Measurements from ENCODE around the gene MBNL3.

MBNL3 gene

DNA sequence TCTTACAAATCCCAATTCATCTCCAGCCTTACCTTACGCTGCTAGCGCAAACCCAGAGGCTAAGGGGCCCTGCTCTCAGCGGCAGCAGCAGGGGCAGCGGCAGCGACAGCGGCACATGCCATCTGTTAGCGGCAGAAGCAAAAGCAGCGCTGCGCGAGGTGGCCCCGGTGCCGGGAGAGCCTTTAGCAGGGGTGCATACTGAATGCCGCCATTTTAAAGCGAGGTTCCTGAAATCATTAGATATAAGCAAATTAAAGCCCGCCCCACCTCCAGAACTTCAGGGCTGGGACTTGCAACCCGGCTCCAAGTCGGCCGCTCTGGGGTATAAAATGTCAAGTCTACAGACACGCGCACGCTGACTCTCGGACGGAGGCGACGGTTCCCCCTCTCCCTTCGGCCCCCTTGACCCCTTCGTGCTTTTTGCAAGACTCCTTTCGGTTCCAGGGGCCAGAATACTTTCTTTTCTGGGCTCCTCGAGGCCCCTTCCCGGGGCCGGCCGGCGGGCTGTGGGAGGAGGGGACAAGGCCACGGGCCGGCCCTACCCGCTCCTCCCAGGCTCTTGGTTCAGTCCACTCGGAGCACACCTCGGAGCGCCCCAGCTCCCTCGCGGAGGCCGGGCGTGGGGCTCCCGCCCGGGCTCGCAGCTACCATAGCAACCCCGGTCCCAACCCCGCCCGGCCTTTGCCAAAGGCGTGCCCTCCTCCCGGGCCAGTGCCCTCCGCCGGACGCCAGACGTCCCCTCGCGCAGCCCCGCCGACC lies at the start of gene MBNL3:
Gene MBNL3, minus strand, starts transcription at position 220 of the 759 bp plus-strand sequence. CDS start 49,427 bp downstream, outside the sequence.
- H3K4me3 ChIP-seq (ENCODE audit: low read depth, low read length), result peak within 1 kb of the TSS; percentile 45

GRCh38 chrX:132533409-132533808 lies 44.6 kb upstream of the MBNL3 start:
- no peak overlapping the region for H3K4me3 ChIP-seq (ENCODE audit: low read depth, low read length)

- H3K4me3 ChIP-seq (ENCODE audit: low read depth, low read length), result no peak overlapping the region
Measured at GRCh38 chrX:132532913-132533312, 44.1 kb upstream of the MBNL3 start.

- H3K4me3 ChIP-seq (ENCODE audit: low read depth, low read length), result no peak overlapping the region
Measured at GRCh38 chrX:132532097-132532496, 43.3 kb upstream of the MBNL3 start.

GRCh38 chrX:132520792-132521191 lies 32.0 kb upstream of the MBNL3 start:
- no peak overlapping the region for H3K4me3 ChIP-seq (ENCODE audit: low read depth, low read length)

DNA sequence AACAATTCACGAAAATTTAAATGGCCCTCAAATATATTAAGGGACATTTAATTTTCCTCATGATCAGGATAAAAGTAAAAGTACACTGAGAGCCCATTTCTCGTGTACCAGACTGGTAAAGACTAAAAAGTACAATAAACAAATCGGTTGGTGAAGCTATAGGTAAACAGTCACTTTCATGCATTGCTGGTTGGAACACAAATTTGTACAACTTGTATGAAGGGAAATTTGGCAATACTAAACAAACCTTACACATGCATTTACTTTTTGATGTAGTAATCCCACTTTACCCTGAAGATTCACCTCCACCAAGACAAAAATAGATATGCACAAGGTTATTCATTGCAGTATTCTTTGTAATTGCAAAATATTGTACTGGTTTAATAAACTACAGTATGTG lies 31.4 kb upstream of the MBNL3 start:
- no peak overlapping the region for H3K4me3 ChIP-seq (ENCODE audit: low read depth, low read length)

- H3K4me3 ChIP-seq (ENCODE audit: low read depth, low read length), result no peak overlapping the region
Measured at GRCh38 chrX:132518401-132518800, 29.6 kb upstream of the MBNL3 start.

DNA sequence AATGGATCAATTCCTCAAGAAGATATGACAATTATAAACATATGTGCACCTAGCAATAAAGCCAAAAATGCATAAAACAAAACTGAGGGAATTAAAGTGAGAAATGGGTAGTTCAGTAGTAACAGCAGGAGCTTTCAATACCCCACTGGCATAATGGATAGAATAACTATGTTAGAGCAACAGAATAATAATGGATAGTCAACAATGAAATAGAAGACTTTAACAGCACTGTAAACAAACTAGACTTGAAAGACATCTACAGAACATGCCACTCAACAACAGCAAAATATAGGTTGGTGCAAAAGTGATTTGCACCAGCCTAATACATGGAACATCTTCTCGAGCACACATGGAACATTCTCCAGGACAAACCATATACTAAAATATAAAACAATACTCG lies 20.0 kb upstream of the MBNL3 start:
- H3K4me3 ChIP-seq (ENCODE audit: low read depth, low read length), result no peak overlapping the region

- H3K4me3 ChIP-seq (ENCODE audit: low read depth, low read length), result no peak overlapping the region
Measured at GRCh38 chrX:132505116-132505515, 16.3 kb upstream of the MBNL3 start.

- no peak overlapping the region for H3K4me3 ChIP-seq (ENCODE audit: low read depth, low read length)
Measured at GRCh38 chrX:132504417-132504816, 15.6 kb upstream of the MBNL3 start.

DNA sequence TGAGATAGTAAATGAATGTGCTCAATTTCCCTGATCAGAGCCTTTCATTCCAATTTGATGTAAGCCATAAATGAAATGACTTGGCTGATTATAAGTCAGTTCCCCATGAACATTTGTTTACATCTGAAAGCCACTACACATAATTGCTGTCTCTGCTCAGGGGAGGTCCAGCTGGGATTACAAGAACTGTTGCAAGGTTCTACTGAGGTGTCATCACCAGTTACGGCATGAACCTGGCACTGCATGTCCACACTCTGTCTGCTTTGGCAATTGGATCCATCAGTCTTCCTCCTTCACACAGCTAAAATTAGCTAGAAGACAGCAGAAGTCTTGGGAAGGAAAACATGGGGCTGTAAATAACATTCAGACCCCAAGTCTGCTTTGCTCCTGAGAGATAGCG lies 12.8 kb upstream of the MBNL3 start:
- H3K4me3 ChIP-seq (ENCODE audit: low read depth, low read length), result no peak overlapping the region

DNA sequence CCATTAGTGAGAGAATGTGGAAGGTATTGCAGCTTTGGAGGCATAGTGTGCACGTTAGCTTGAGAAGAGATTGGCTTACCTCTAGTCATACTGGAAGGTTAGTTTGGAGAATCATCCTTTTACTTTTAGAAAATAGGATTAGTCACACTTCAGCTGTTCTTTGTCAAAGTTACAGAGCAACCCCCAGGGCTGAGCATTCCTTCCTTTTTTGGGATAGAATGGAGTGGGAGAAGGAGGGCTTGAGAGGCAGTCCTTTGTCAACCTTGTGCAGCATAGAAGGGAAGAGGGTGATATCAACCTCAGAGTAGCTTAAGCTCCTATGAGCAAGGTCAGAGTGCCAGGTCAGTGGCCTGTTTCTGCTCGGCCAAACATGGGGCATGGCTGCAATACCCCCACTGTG lies 8.6 kb upstream of the MBNL3 start:
- H3K4me3 ChIP-seq (ENCODE audit: low read depth, low read length), result no peak overlapping the region

GRCh38 chrX:132493095-132493494 lies 4.3 kb upstream of the MBNL3 start:
- H3K4me3 ChIP-seq (ENCODE audit: low read depth, low read length), result no peak overlapping the region

DNA sequence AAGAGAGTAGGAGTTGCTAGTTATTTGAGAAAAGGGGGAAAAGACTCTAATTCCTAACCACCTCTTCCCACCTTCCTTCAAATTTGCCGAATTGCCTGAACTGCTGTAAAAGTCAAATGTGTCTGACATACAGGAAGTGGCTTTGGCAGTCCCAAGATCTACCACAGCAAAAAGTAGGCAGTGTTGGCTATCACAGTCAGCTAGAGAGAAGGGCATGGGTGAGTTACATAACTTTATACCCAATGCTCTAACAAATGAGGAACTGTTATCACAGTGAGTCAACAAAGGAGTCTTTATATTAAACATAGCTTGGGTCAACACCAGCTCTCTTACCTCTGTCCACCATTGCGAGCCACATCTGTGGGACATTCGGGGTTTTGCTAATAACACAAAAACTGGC lies 2.4 kb upstream of the MBNL3 start:
- H3K4me3 ChIP-seq (ENCODE audit: low read depth, low read length), result no peak overlapping the region

DNA sequence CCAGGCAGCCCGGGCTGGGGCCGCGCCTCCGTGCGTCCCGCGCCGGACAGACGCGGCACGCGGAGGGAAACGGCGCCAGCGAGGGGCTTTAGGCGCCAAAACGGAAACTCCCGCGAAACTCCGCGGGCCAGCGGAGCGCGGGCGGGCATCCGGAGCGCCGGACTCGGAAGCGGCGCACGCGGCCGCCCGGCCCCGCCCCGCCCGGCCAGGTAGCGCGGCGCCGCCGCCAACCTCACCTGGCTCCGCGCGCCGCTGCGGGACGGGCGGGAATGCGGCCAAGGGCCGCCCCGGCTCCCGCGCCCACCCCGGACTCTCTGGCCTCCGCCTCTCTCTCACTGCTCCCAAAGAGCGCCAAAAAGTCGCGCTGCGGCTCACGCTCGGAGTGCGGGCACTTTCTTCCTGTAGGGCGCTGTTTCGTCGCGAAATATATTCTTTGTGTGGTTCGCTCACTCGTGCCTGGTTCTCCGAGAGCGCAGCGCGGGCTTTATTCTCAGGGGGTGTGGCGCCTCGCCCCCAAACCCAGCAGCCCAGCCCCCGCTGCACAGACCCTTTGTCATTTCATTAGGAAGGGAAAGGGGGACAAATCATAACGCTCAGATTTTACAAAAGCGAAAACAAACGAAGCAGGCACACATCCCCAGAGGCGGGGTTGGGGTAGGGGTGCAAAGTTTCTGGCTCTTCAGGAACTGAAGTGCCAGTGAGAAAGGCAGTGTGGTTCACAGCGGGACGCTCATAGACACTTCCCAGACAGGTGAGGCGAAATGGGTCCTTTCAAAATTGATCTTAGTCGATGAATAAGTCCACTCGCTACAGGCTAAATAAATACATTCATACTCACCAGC lies 961 bp upstream of the MBNL3 start:
- peak overlapping the region; percentile 45 for H3K4me3 ChIP-seq (ENCODE audit: low read depth, low read length)

GRCh38 chrX:132488180-132488705 lies 595 bp downstream of the MBNL3 start:
- peak overlapping the region; percentile 45 for H3K4me3 ChIP-seq (ENCODE audit: low read depth, low read length)

GRCh38 chrX:132486599-132487178 lies 2.1 kb downstream of the MBNL3 start:
- H3K4me3 ChIP-seq (ENCODE audit: low read depth, low read length), result no peak overlapping the region

DNA sequence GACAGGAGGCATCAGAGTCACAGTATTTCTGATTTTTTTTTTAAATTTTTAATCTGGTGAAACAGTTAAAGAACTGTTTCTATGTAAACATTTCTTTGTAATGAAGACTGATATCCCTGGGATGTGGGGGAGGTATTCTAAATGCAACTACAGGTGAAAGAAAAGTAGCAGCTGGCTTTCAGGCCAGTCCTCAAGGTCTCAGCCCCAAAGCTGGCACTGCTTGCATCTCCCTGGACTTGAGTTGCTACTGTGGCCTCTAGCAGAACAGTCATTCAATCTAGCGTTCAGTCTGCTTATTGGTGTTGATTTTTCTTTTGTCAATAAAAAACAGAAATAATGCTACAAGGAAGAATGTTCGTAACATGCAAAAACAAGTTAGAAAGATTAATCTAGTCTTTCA lies 4.9 kb downstream of the MBNL3 start:
- H3K4me3 ChIP-seq (ENCODE audit: low read depth, low read length), result no peak overlapping the region

DNA sequence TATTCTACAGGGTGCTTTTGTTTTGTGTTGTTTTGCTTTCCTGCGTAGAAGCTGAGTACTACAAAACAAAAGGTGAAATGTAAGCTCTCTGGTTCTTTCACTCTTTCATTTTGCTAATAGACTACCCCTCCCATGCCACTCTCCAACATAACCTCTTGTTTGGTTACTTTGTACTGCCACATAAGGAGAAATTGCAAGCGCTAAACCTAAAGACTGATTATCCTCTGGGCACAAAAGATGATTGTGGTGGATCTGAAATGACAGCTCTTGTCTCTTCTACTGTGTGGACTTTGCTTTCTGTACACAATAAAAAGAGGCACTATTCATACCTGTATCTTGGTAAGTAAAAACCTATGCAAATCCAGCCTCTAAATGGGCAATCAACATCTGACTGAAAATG lies 5.3 kb downstream of the MBNL3 start:
- H3K4me3 ChIP-seq (ENCODE audit: low read depth, low read length), result no peak overlapping the region

GRCh38 chrX:132482632-132483031 lies 6.2 kb downstream of the MBNL3 start:
- no peak overlapping the region for H3K4me3 ChIP-seq (ENCODE audit: low read depth, low read length)

GRCh38 chrX:132481449-132481848 lies 7.4 kb downstream of the MBNL3 start:
- no peak overlapping the region for H3K4me3 ChIP-seq (ENCODE audit: low read depth, low read length)

Data from iPS-11a (cell line).